GM23338 (cell line): ENCODE data around the gene ABR. TPM values are rescaled to one million over a fixed set of nuclear protein-coding genes. Genes with fewer than 3 reads are reported as not detected.

Experiments used
- ATAC-seq: fragments of 200-7000 bp; cut with Tn5 transposase; 3 replicates; pipeline ENCODE4 v1.9.1; 2020
- DNase-seq: peaks from one replicate; pipeline ENCODE4 v3.0.0-alpha.2; 2015; ENCODE audit warnings: low spot score
- H2AFZ ChIP-seq: fragments of 200-600 bp; sonication (generic); 2 replicates; pipeline ENCODE4 v1.8.0; 2016; ENCODE audit warnings: antibody characterized with exemption, mild to moderate bottlenecking, moderate library complexity
- H3F3A ChIP-seq: fragments of 200-600 bp; sonication (generic); replicated peaks from 2 replicates; pipeline ENCODE4 v1.8.0; 2017; ENCODE audit warnings: antibody characterized with exemption, mixed run types, low read depth
- H3K27ac ChIP-seq: fragments of 200-600 bp; sonication (generic); 2 replicates; pipeline ENCODE4 v1.6.1; 2016; ENCODE audit warnings: low read depth
- H3K27me3 ChIP-seq: fragments of 200-600 bp; sonication (generic); 2 replicates; pipeline ENCODE4 v1.8.0; 2016; ENCODE audit warnings: mild to moderate bottlenecking, mixed run types, moderate library complexity; ENCODE audit not compliant: insufficient read depth
- H3K36me3 ChIP-seq: fragments of 200-600 bp; sonication (generic); 2 replicates; pipeline ENCODE4 v1.8.0; 2016; ENCODE audit warnings: mild to moderate bottlenecking; ENCODE audit not compliant: insufficient read depth
- H3K4me1 ChIP-seq: fragments of 200-600 bp; sonication (generic); 2 replicates; pipeline ENCODE4 v1.8.0; 2016; ENCODE audit warnings: mild to moderate bottlenecking, moderate library complexity; ENCODE audit not compliant: insufficient read depth
- H3K4me2 ChIP-seq: fragments of 200-600 bp; sonication (generic); 2 replicates; pipeline ENCODE4 v1.7.1; 2017; ENCODE audit warnings: mixed run types
- H3K4me3 ChIP-seq: fragments of 200-600 bp; sonication (generic); 2 replicates; pipeline ENCODE4 v1.6.1; 2016; ENCODE audit warnings: mixed run types
- H3K79me2 ChIP-seq: fragments of 200-600 bp; sonication (generic); replicated peaks from 2 replicates; pipeline ENCODE4 v1.8.0; 2017; ENCODE audit warnings: mild to moderate bottlenecking; ENCODE audit not compliant: insufficient read depth
- H3K9me2 ChIP-seq: fragments of 200-600 bp; sonication (generic); 2 replicates; pipeline ENCODE4 v1.8.0; 2017; ENCODE audit not compliant: insufficient read depth
- H4K20me1 ChIP-seq: fragments of 200-600 bp; sonication (generic); replicated peaks from 2 replicates; pipeline ENCODE4 v1.8.0; 2017; ENCODE audit warnings: mild to moderate bottlenecking; ENCODE audit not compliant: insufficient read depth
- H3K27ac Mint-ChIP-seq: 2 replicates; pipeline ENCODE4 v1.8.0; 2020; ENCODE audit warnings: inconsistent platforms, mild to moderate bottlenecking, moderate library complexity, mixed read lengths
- H3K27me3 Mint-ChIP-seq: 3 replicates; pipeline ENCODE4 v1.8.0; 2022; ENCODE audit warnings: low read depth, mild to moderate bottlenecking, moderate library complexity, mixed read lengths, inconsistent platforms; ENCODE audit not compliant: insufficient read depth, poor library complexity
- H3K36me3 Mint-ChIP-seq: 3 replicates; pipeline ENCODE4 v1.8.0; 2021; ENCODE audit warnings: low read depth, mild to moderate bottlenecking, inconsistent platforms, moderate library complexity, mixed read lengths
- H3K4me1 Mint-ChIP-seq: 3 replicates; pipeline ENCODE4 v1.8.0; 2020; ENCODE audit warnings: mild to moderate bottlenecking, inconsistent platforms, mixed read lengths
- H3K4me3 Mint-ChIP-seq: 3 replicates; pipeline ENCODE4 v1.8.0; 2021; ENCODE audit warnings: moderate library complexity, mild to moderate bottlenecking, inconsistent platforms, mixed read lengths
- H3K9me3 Mint-ChIP-seq: 3 replicates; pipeline ENCODE4 v1.8.0; 2020; ENCODE audit warnings: moderate library complexity, mild to moderate bottlenecking, inconsistent platforms, mixed read lengths
- CREB1 ChIP-seq: fragments of 250-450 bp; sonication (Bioruptor Pico); IDR thresholded peaks from 2 replicates; pipeline ENCODE4 v1.5.0; 2020; ENCODE audit warnings: low read depth, mild to moderate bottlenecking, moderate library complexity
- CTCF ChIP-seq, 2 experiments: fragments of 200-600 bp in 1 of 2; sonication (generic) in 1 of 2; conservative IDR thresholded peaks; 2 replicates each; pipeline versions ENCODE4 v1.5.1 to v1.6.1; 2016 to 2017; ENCODE audit warnings: antibody characterized with exemption in 2 of 2, low read depth in 2 of 2, mild to moderate bottlenecking in 2 of 2, moderate library complexity in 1 of 2
- EZH2 ChIP-seq: fragments of 200-600 bp; sonication (generic); IDR thresholded peaks from one replicate; pipeline ENCODE4 v1.8.0; 2017; ENCODE audit warnings: antibody characterized with exemption, mild to moderate bottlenecking, low read depth; ENCODE audit not compliant: unreplicated experiment
- EZH2phosphoT487 ChIP-seq: fragments of 200-600 bp; sonication (generic); IDR thresholded peaks from one replicate; pipeline ENCODE4 v1.8.1; 2018; ENCODE audit warnings: antibody characterized with exemption; ENCODE audit not compliant: unreplicated experiment
- NANOG ChIP-seq: IDR thresholded peaks from 2 replicates; pipeline ENCODE4 v1.6.1; 2016; ENCODE audit warnings: antibody characterized with exemption, borderline replicate concordance
- STAT1 ChIP-seq: IDR thresholded peaks from one replicate; pipeline ENCODE4 v1.6.1; 2016; ENCODE audit warnings: antibody characterized with exemption; ENCODE audit not compliant: unreplicated experiment
- ZNF114 ChIP-seq: fragments of 250-450 bp; sonication (Bioruptor Pico); IDR thresholded peaks from 2 replicates; pipeline ENCODE4 v1.5.0; 2020; ENCODE audit warnings: mild to moderate bottlenecking, moderate library complexity
- ZNF331 ChIP-seq: fragments of 250-450 bp; sonication (Bioruptor Pico); IDR thresholded peaks from 2 replicates; pipeline ENCODE4 v1.5.0; 2020; ENCODE audit warnings: low read depth, mild to moderate bottlenecking, moderate library complexity
- polyA plus RNA-seq: library from polyadenylated mRNA; unstranded; fragments of >200 nt; fragmentation: Nextera tagmentation; extraction: Ambion mirVana; gene quantifications from 2 replicates; pipeline ENCODE4 v1.2.1, GENCODE V29; 2016
- total RNA-seq: library from RNA; depleted of rRNA; stranded (reverse); fragments of >200 nt; shearing (Covaris generic); gene quantifications from 2 replicates; pipeline ENCODE4 v1.2.3, GENCODE V29; 2014
- TF ChIP-seq, protein P1 (sequence below): fragments of 250-450 bp; sonication (Bioruptor Pico); IDR thresholded peaks from 2 replicates; pipeline ENCODE4 v1.5.0; 2020; ENCODE audit warnings: mild to moderate bottlenecking, moderate library complexity
- TF ChIP-seq, protein P2 (sequence below): IDR thresholded peaks from 2 replicates; pipeline ENCODE4 v1.6.1; 2016; ENCODE audit warnings: antibody characterized with exemption

The ABR gene
- total and polyA plus RNA-seq, 2 experiments from 2014 or later: 15.0 to 27.7 TPM

GRCh38 chr17:1197781-1198490 lies 18.2 kb upstream of the ABR start:
- no peaks in the 10 kb centered on the region for H4K20me1 ChIP-seq
- H3K4me3 ChIP-seq: no peak overlapping the region
- H3F3A ChIP-seq: no peaks in the 10 kb centered on the region
- no peak; the same call in 2 of the 3 replicates for ATAC-seq
- Mint-ChIP-seq H3K36me3 (no peaks in the 10 kb centered on the region), H3K4me3 (no peak overlapping the region), H3K9me3 (no peaks in the 10 kb centered on the region), H3K27me3 (peaks cover 13% of the 10 kb centered on the region), H3K27ac (no peak overlapping the region), H3K4me1 (peaks cover 2% of the 10 kb centered on the region; the same call in 1 of the 3 replicates)
- H3K4me2 ChIP-seq: no peak overlapping the region
- H3K9me2 ChIP-seq: no peaks in the 10 kb centered on the region
- peak overlapping the region; percentile 76 for H2AFZ ChIP-seq
- H3K36me3 ChIP-seq: no peaks in the 10 kb centered on the region
- H3K27ac ChIP-seq: no peak overlapping the region
- H3K79me2 ChIP-seq: no peaks in the 10 kb centered on the region
- H3K27me3 ChIP-seq: no peaks in the 10 kb centered on the region
- H3K4me1 ChIP-seq: no peaks in the 10 kb centered on the region
- DNase-seq: no peak
- no peak for TF ChIP-seq NANOG
- TF ChIP-seq ZNF114 (CRISPR knock-in tag): no peak
- TF ChIP-seq, protein P1, sequence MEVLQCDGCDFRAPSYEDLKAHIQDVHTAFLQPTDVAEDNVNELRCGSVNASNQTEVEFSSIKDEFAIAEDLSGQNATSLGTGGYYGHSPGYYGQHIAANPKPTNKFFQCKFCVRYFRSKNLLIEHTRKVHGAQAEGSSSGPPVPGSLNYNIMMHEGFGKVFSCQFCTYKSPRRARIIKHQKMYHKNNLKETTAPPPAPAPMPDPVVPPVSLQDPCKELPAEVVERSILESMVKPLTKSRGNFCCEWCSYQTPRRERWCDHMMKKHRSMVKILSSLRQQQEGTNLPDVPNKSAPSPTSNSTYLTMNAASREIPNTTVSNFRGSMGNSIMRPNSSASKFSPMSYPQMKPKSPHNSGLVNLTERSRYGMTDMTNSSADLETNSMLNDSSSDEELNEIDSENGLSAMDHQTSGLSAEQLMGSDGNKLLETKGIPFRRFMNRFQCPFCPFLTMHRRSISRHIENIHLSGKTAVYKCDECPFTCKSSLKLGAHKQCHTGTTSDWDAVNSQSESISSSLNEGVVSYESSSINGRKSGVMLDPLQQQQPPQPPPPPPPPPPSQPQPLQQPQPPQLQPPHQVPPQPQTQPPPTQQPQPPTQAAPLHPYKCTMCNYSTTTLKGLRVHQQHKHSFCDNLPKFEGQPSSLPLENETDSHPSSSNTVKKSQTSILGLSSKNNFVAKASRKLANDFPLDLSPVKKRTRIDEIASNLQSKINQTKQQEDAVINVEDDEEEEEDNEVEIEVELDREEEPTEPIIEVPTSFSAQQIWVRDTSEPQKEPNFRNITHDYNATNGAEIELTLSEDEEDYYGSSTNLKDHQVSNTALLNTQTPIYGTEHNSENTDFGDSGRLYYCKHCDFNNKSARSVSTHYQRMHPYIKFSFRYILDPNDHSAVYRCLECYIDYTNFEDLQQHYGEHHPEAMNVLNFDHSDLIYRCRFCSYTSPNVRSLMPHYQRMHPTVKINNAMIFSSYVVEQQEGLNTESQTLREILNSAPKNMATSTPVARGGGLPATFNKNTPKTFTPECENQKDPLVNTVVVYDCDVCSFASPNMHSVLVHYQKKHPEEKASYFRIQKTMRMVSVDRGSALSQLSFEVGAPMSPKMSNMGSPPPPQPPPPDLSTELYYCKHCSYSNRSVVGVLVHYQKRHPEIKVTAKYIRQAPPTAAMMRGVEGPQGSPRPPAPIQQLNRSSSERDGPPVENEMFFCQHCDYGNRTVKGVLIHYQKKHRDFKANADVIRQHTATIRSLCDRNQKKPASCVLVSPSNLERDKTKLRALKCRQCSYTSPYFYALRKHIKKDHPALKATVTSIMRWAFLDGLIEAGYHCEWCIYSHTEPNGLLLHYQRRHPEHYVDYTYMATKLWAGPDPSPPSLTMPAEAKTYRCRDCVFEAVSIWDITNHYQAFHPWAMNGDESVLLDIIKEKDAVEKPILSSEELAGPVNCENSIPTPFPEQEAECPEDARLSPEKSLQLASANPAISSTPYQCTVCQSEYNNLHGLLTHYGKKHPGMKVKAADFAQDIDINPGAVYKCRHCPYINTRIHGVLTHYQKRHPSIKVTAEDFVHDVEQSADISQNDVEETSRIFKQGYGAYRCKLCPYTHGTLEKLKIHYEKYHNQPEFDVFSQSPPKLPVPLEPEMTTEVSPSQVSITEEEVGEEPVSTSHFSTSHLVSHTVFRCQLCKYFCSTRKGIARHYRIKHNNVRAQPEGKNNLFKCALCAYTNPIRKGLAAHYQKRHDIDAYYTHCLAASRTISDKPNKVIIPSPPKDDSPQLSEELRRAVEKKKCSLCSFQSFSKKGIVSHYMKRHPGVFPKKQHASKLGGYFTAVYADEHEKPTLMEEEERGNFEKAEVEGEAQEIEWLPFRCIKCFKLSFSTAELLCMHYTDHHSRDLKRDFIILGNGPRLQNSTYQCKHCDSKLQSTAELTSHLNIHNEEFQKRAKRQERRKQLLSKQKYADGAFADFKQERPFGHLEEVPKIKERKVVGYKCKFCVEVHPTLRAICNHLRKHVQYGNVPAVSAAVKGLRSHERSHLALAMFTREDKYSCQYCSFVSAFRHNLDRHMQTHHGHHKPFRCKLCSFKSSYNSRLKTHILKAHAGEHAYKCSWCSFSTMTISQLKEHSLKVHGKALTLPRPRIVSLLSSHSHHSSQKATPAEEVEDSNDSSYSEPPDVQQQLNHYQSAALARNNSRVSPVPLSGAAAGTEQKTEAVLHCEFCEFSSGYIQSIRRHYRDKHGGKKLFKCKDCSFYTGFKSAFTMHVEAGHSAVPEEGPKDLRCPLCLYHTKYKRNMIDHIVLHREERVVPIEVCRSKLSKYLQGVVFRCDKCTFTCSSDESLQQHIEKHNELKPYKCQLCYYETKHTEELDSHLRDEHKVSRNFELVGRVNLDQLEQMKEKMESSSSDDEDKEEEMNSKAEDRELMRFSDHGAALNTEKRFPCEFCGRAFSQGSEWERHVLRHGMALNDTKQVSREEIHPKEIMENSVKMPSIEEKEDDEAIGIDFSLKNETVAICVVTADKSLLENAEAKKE (CRISPR knock-in tag): no peak
- TF ChIP-seq CREB1 (CRISPR knock-in tag): no peak
- TF ChIP-seq CTCF (conservative IDR thresholded peaks at IDR 0.05; ENCODE audit: low read depth in 2 of 2): no peak
- no peak for TF ChIP-seq STAT1
- TF ChIP-seq EZH2phosphoT487: no peak
- TF ChIP-seq, protein P2, sequence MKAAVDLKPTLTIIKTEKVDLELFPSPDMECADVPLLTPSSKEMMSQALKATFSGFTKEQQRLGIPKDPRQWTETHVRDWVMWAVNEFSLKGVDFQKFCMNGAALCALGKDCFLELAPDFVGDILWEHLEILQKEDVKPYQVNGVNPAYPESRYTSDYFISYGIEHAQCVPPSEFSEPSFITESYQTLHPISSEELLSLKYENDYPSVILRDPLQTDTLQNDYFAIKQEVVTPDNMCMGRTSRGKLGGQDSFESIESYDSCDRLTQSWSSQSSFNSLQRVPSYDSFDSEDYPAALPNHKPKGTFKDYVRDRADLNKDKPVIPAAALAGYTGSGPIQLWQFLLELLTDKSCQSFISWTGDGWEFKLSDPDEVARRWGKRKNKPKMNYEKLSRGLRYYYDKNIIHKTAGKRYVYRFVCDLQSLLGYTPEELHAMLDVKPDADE: no peak
- no peak for TF ChIP-seq ZNF331
- TF ChIP-seq EZH2: no peak
